Endothelial cell (in vitro differentiated cells): ENCODE results near the gene PTPRT. TPM values are rescaled to one million over a fixed set of nuclear protein-coding genes. Genes with fewer than 3 reads are reported as not detected.

ENCODE experiments used
- DNase-seq: peaks from one replicate; pipeline ENCODE4 v3.0.0; 2021; ENCODE audit warnings: low spot score
- H3K27ac Mint-ChIP-seq: one replicate; pipeline ENCODE4 v1.8.0; 2021; ENCODE audit warnings: mixed read lengths, inconsistent platforms; ENCODE audit not compliant: unreplicated experiment
- H3K27me3 Mint-ChIP-seq: one replicate; pipeline ENCODE4 v1.8.0; 2021; ENCODE audit warnings: mild to moderate bottlenecking, moderate library complexity, mixed read lengths, inconsistent platforms; ENCODE audit not compliant: unreplicated experiment
- H3K36me3 Mint-ChIP-seq: one replicate; pipeline ENCODE4 v1.8.0; 2021; ENCODE audit warnings: mild to moderate bottlenecking, low read depth, mixed read lengths, inconsistent platforms; ENCODE audit not compliant: unreplicated experiment
- H3K4me1 Mint-ChIP-seq: one replicate; pipeline ENCODE4 v1.8.0; 2021; ENCODE audit warnings: mild to moderate bottlenecking, mixed read lengths, inconsistent platforms; ENCODE audit not compliant: unreplicated experiment
- H3K4me3 Mint-ChIP-seq: one replicate; pipeline ENCODE4 v1.8.0; 2021; ENCODE audit warnings: mild to moderate bottlenecking, mixed read lengths, inconsistent platforms; ENCODE audit not compliant: unreplicated experiment
- H3K9me3 Mint-ChIP-seq: one replicate; pipeline ENCODE4 v1.8.0; 2021; ENCODE audit warnings: mixed read lengths, inconsistent platforms; ENCODE audit not compliant: unreplicated experiment
- total RNA-seq: library from RNA; stranded (reverse); fragmentation: NEBNext Ultra II Directional; extraction: Animal tissue kit (Norgen Biotek cat#: 25700); gene quantifications from one replicate; pipeline ENCODE4 v1.2.1, GENCODE V29; 2021; ENCODE audit not compliant: unreplicated experiment
- TF ChIP-seq, protein P1 (sequence below): fragments of 200-600 bp; sonication (generic); IDR thresholded peaks from one replicate; pipeline ENCODE4 v1.5.0; 2021; ENCODE audit warnings: antibody characterized with exemption; ENCODE audit not compliant: unreplicated experiment

The PTPRT gene
- total RNA-seq, 1 donor from 2014 or later = 0.10 TPM

DNA sequence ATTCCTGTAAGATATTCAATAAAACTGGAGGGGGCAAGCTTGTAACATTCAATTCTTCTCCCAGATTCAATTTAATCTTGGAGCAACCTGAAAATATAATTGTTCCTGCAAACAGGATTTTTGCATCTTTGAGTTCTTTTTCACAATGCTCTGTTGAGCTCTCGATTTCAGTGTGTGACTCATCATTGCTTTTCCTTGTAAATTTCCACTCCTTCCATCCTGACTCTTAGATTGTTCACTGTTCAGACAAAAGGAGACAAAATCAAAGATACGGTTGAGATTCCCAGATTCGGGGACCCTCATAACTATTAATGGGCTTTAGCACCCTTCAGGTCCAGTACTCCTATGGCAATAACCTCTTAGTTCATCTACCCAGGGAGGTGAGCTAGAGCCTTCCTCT, 999.6 kb downstream of the PTPRT start:
- H3K9me3 Mint-ChIP-seq = peaks cover 35% of the 10 kb centered on the region
- DNase-seq = no peak
- peaks cover 7% of the 10 kb centered on the region for H3K36me3 Mint-ChIP-seq
- TF ChIP-seq, protein P1, sequence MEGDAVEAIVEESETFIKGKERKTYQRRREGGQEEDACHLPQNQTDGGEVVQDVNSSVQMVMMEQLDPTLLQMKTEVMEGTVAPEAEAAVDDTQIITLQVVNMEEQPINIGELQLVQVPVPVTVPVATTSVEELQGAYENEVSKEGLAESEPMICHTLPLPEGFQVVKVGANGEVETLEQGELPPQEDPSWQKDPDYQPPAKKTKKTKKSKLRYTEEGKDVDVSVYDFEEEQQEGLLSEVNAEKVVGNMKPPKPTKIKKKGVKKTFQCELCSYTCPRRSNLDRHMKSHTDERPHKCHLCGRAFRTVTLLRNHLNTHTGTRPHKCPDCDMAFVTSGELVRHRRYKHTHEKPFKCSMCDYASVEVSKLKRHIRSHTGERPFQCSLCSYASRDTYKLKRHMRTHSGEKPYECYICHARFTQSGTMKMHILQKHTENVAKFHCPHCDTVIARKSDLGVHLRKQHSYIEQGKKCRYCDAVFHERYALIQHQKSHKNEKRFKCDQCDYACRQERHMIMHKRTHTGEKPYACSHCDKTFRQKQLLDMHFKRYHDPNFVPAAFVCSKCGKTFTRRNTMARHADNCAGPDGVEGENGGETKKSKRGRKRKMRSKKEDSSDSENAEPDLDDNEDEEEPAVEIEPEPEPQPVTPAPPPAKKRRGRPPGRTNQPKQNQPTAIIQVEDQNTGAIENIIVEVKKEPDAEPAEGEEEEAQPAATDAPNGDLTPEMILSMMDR = no peak
- no peaks in the 10 kb centered on the region for H3K4me1 Mint-ChIP-seq
- no peak overlapping the region for H3K27ac Mint-ChIP-seq
- H3K27me3 Mint-ChIP-seq = no peaks in the 10 kb centered on the region
- H3K4me3 Mint-ChIP-seq = no peak overlapping the region

DNA sequence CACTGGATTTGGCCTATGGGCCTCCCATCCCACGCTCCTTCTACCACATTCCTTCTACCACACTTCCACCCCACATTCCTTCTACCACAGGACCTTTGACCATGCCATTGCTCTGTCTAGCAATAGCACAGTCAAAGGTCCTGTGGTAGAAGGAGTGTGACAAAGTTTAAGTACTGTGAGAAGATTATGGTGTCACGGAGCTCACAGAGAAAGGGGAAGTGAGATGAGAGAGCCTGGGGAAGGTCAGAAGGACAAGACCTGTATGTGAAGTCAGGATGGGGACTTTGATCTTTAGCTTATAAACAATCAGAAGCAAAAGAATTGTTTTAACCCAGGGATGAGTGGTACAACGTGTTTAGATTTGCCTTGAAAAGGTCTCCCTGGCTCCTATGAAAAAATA, 1003.4 kb downstream of the PTPRT start:
- H3K9me3 Mint-ChIP-seq = peaks cover 21% of the 10 kb centered on the region
- H3K27ac Mint-ChIP-seq = no peak overlapping the region
- H3K4me3 Mint-ChIP-seq = no peak overlapping the region
- TF ChIP-seq, protein P1 = no peak
- DNase-seq = no peak
- H3K36me3 Mint-ChIP-seq = peaks cover 2% of the 10 kb centered on the region
- no peaks in the 10 kb centered on the region for H3K4me1 Mint-ChIP-seq
- H3K27me3 Mint-ChIP-seq = peaks cover 2% of the 10 kb centered on the region

DNA sequence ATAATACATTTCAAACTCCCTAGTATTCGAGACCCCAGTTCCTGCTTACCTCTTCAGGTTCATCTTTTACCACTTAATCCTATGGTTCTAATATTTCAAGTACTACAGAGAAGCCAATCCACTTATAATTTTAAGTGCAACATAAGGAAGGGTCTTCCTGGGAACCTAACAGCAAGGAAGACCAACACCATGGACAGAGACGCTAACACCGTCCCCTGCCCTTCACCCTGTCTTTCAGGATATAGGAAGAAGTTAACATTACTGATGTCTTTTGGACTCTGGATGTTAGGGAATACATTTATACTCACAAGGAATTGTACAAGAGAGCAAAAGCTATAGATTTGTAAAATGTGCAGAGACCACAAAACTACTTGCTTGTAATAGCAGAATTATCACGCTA, 1006.6 kb downstream of the PTPRT start:
- H3K27ac Mint-ChIP-seq = no peak overlapping the region
- DNase-seq = no peak
- H3K27me3 Mint-ChIP-seq = peaks cover 2% of the 10 kb centered on the region
- no peak overlapping the region for H3K4me3 Mint-ChIP-seq
- H3K36me3 Mint-ChIP-seq = no peaks in the 10 kb centered on the region
- TF ChIP-seq, protein P1 = no peak
- H3K4me1 Mint-ChIP-seq = no peaks in the 10 kb centered on the region
- H3K9me3 Mint-ChIP-seq = peaks cover 16% of the 10 kb centered on the region

DNA sequence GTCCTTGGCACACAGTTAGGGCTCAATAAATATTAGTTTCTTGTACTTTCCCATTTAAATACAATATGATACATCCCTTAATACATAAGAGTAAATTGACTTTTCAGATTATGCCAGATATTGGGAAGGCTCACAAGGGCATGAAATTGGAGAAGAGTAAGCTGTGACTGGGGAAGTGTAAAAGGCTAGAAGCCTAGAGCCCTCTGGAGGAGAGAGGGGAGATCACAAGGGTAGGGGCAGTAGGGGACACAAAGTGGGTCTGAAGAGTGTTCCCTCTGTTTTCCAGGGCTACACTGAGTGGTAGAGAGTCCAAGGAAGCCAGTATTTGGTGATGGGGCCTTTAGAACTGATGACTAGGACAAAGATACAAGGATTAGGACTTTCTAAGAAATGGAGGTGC, 1008.6 kb downstream of the PTPRT start:
- Mint-ChIP-seq H3K36me3 (no peaks in the 10 kb centered on the region), H3K4me1 (no peaks in the 10 kb centered on the region), H3K4me3 (no peak overlapping the region), H3K27me3 (peaks cover 2% of the 10 kb centered on the region), H3K9me3 (peaks cover 19% of the 10 kb centered on the region), H3K27ac (no peak overlapping the region)
- TF ChIP-seq, protein P1 = no peak
- no peak for DNase-seq

DNA sequence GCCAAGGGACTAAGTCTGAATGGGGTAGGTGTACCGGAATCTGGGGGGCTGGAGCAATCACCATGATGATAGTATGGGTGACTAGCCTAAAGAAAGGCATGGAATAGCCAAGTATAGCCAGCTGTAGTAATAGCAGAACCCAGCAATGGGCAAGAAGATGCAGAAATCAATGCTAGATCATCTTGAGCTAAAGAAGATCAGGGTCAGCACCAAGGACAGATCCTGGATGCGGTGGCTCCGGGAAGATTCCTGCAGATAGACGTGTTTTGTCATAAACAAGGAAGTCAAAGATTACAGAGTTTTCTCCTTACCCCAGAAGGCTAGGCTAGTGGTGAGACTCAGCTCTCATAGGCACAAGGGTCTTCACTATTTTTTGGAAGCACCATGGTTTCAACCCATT, 1009.9 kb downstream of the PTPRT start:
- Mint-ChIP-seq H3K27ac (no peak overlapping the region), H3K9me3 (peaks cover 19% of the 10 kb centered on the region), H3K36me3 (no peaks in the 10 kb centered on the region), H3K4me3 (no peak overlapping the region), H3K4me1 (no peaks in the 10 kb centered on the region), H3K27me3 (peaks cover 2% of the 10 kb centered on the region)
- no peak for DNase-seq
- TF ChIP-seq, protein P1 = no peak
